ENCODE data around the gene CEP89.
"Not testable (repeated sequence)": the region's sequence is repeated elsewhere in the genome, so short reads cannot be mapped to it uniquely, and the experiment has no call there.

CEP89 gene

DNA sequence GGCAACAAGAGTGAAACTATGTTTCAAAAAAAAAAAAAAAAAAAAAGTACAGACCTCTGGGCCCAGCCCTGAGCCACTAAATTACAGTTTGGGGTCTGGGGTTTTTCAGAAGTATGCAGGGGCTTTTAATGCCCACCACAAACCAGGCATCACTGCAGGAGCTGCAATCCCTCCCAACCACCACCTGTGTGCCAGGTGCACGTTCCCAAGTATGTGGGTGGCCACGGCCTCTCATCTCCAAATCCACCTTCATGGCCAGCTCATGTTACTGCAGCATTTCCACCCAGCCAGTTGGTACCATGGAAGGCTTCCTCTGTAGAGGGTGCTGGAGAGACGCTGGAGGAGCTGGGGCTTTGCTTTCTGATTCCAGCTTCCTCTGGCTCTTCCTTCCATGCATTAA lies 26.5 kb downstream of the CEP89 start:
- DNase-seq: no peak

DNA sequence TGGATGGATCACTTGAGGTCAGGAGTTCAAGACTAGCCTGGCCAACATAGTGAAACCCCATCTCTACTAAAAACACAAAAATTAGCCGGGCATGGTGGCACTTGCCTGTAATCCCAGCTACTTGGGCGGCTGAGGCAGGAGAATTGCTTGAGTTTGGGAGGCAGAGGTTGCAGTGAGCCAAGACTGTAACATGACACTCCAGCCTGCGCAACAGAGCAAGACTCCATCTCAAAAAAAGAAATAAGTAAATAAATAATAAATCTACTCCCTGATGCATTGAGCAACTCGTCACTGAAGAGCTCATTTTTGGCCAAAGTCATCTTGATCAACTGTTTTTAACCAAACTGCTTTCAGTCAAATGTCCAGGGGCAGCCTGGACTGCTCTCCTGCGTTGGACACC lies 30.5 kb downstream of the CEP89 start:
- DNase-seq: not testable (repeated sequence)

DNA sequence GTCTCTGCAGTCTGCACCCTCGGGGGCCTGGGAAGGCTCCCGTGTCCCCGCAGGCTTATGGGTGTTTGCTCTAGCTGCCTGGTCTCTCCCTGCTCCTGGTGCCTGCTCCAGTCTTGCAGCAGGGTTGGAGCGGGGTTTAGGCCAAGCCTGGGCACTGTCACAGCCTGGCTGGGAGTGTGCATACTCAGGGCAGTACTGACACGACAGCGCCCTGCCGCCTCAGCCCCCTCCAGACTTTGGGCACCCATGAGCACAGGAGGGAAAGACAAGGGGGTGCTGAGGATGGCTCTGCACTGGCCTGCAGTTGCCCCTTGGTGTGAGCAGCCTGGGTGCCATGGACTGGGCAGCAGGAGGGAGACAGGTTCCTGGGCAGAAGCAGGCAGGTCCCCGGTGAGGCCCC lies 35.7 kb downstream of the CEP89 start:
- DNase-seq: no peak

DNA sequence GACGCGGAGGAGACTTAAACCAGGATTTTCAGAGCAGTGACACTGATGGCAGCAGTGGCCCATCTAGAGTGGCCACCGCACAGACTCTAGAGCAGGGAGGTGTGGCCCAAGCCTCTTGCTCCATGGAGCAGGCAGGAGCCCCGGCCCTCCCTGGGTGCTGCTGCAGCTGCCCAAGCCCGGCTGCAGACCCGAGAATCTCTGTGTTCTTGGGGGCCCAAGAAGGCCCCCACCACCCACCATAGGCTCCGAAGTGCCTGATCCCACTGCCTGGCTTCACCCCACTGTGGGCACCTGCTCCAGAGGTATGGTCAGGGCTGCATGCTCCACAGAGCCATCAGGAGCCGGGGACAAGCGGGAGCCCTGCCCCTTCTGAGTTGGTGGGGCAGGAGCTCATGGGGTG lies 36.1 kb downstream of the CEP89 start:
- no peak for DNase-seq

DNA sequence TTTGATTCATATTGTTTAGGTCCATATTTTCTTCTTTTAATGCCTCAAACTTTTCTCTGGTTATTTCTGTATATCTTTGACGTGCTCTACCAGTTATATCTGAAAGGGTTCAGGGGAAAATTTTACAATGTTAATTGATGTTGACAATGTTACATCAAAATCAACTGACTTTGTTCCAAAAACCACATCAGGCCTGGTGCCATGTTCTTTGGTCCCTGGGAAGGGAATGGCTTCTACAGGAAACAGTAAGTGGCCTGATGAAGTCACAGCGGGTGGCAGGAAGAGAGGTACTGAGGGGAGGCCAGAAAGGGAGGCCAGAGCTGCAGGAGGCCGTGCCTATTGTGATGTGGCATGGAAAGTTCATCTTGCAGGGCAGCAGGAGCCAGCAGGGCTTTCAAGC lies 38.2 kb downstream of the CEP89 start:
- no peak for DNase-seq

DNA sequence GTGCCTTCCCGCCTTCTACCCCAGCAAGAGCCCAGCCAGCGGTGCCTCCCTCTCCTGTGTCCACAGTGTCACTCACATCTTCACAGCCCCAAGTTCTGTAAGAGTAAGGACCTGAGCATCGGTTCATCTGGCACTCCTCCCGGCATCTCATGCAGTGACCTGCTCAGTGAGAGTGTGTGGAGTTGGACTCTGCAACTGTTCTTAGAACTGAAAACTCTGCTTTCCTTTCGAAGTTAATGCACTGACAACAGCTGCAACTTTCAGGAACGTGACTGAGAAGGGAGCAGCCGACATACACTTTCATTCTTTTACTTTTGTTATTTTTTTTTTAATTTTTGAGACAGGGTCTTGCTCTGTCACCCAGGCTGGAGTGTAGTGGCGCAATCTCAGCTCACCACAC lies 41.2 kb downstream of the CEP89 start:
- DNase-seq: no peak

DNA sequence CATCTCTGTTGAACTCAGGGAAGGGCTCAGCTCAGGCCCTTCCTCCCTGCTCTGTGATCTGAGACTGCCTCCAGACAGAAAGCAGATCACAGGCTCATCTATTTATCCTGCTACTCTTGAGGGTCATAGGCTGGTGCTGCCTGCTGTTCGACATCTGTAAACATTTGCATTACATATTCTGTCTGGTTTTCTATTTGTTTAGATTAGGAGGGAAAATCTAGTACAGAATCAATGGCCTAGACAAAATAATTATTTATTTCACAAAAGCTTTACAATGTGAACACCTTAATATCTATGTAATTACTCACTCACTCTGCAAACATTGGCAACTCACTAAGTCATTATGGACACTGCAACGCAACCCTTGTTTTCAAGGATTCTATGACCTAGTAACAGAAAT lies 43.0 kb downstream of the CEP89 start:
- peak; percentile 62 for DNase-seq

DNA sequence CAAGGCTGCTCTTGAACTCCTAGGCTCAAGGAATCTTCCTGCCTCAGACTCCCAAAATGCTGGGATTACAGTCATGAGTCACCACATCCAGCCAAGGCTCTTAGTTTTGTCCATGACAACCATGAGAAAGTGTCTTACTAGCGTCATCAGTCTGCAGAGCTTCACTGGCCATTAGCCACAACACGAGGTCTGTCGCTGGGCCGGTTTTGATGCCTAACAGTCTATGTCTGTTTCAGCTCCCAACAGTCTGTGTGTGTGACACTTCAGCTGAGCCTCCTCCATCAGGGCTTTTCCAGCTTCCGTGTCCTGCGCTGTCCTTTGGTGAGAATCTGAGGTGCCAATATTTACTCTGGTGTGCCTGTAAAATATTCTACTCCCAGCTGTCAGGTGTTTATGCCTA lies 47.6 kb downstream of the CEP89 start:
- peak; percentile 35 for DNase-seq

DNA sequence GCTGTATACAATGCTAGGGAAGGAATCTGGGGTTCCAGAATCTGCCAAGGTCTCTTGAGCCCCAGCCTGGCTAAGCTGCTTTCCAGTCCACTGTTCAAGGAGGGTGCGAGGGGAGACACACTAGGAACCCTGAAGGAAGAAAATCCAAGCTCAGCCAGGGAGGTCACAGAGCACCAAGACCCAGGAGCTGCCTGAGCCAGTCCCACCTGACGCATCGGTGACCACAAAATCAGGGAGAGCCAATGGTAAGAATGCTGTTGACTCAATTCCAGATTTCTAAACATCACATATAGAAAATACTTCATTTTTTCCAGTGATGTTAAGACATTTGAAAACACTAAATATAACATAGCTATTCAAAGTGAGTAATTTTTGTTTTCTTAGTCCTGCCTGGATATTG lies 50.1 kb downstream of the CEP89 start:
- DNase-seq: no peak

DNA sequence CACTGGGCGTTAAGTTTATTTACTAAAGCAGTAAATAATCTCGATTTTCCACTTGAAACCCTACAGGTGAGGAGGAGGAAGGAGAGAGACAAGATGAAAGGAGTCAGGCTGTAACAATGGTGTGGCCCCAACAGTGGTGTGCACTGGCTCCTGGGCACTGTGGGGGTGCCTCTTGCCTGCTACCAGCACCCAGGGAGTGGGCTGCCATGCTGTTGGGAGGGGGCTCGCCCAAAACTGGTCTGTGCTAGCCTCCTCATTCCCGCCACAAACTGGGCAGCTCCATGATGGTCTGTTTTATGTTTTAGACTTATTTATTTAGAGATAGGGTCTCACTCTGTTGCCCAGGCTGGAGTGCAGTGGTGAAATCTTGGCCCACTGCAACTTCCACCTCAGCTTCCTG lies 52.4 kb downstream of the CEP89 start:
- DNase-seq: no peak

DNA sequence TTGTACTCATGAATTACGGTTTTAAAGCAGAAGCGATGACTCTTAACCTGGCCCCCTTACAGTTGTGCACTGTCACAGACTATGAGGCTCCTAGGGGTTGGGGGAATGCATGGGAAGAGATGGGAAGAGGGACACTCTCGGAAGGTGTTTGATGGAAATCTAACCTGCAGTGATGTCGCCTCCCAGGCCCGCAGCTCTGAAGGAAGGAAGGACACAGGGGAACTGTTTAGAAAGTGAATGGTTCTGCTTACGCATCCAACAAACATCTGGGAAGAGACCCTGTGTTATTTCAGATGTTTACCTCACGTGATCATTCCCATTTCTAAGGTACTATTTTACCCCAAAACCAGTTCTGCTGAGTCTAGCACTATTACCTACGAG lies 54.2 kb downstream of the CEP89 start:
- no peak for DNase-seq

DNA sequence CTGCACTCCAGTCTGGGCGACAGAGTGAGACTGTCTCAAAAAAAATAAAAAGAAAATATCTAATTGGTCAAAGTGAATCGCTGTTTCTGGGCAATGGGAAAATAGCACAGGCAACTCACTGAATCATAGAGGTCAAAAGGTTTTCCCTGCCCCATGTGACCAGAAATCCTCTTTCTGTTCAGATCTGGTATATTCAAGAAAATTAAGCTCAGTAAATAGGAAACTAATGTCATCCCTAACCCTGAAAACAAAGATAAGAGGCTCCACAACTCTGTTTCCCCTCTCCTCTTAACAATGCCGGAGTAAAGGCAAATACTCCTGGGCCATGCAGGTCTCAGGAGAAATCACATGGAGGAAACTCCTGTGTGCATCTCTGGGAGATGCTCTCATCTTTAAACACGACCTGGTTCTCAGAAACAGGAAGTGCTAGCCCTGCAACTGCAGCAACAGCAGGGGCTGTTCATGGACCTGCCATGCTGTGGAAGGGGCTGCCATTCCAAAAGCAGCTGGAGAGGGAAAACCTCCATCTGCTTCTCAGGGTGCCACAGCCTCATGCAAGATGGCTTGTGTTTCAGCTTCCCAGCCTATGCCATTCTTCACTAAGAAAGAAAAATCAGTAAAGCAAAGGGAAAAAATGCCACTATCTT lies 54.7 kb downstream of the CEP89 start:
- DNase-seq: no peak

DNA sequence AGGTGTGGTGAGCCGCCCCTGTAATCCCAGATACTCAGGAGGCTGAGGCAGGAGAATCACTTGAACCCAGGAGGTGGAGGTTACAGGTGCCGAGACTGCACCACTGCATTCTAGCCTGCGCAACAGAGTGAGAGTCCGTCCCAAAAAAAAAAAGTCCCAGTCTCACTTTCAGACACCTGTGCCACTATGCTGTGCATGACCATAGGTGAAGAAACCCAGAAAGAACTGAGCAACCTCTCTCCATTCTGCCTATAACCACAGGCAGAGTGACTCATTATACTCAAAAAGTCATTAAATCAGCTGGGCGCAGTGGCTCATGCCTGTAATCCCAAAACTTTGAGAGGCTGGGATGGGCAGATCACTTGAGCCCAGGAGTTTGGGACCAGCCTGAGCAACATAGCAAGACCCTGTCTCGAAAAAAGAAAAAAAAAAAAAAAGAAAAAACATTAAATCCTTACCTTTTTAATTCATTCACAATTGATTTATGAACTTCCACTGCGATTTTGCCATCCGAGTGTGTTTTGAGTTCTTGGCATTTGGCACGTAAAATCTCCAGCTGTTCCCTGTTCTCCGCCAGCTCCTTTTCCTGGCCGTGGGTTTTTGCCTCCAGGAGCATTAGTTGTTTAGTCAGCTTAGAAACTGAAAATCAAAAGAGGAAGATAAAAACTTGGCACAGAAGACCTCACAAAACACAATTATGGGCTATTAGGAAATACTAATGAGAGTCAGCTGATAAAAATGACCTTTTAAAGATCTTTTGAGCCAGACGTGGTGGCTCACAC lies 56.7 kb downstream of the CEP89 start:
- DNase-seq: no peak

DNA sequence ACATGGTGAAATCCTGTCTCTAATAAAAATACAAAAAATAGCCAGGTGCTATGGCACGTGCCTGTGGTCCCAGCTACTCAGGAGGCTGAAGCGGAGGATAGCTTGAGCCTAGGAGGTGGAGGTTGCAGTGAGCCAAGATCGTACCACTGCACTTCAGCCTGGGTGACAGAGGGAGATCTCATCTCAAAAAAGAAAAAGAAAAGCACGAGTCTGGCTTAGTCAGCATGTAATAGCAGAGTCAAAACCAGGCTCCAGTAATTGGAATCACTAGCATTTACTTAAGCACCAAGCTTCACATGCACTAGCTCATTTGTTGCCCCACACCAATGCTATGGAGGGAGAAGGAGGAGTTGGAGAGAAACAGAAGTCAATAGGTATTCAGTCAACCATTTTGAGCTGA lies 60.3 kb downstream of the CEP89 start:
- DNase-seq: no peak

DNA sequence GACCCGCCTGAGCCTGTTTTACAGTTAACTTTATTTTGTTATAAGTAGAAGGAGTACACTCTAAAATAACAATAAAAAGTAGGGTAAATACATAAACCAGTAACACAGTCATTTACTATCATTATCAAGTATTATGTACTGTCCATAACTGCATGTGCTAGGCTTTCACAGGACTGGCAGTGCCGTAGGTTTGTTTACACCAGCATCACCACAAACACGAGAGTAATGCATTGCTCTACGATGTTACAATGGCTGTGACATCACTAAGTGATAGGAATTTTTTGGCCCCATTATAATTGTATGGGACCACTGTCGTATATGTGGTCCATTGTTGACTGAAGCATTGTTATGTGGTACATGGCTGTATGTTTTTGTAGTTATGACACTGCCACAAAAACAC lies 60.9 kb downstream of the CEP89 start:
- no peak for DNase-seq

DNA sequence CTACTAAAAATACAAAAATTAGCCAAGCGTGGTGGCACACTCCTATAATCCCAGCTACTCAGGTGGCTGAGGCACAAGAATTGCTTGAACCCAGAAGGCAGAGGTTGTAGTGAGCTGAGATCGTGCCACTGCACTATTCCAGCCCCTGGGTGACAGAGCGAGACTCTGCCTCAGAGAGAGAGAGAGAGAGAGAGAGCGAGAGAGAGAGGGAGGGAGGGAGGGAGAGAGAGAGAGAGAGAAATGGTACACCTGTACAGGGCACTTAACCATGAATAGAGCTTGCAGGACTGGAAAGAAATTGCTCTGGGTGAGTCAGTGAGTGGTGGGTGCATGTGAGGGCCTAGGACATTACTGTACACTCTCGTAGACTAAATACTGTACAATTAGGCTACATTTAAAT lies 61.7 kb downstream of the CEP89 start:
- no peak for DNase-seq

DNA sequence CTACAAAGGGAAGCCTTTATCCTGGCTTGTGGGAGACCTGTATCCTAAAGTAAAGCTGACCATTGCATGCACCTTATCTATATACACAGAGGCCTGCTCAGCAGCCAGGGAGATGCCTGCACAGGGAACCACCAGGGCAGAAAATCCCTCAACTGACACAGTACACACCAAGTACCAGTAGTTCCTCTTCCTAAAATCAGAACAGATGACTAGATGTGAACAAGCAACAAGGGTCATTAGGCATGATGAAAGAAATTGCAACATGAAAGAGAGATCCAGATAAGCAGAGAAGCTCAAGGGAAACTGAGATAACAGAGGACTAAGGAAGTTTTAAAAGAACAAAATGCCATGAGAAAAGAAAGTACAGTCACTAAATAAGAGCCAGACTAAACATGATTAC lies 62.5 kb downstream of the CEP89 start:
- no peak for DNase-seq

DNA sequence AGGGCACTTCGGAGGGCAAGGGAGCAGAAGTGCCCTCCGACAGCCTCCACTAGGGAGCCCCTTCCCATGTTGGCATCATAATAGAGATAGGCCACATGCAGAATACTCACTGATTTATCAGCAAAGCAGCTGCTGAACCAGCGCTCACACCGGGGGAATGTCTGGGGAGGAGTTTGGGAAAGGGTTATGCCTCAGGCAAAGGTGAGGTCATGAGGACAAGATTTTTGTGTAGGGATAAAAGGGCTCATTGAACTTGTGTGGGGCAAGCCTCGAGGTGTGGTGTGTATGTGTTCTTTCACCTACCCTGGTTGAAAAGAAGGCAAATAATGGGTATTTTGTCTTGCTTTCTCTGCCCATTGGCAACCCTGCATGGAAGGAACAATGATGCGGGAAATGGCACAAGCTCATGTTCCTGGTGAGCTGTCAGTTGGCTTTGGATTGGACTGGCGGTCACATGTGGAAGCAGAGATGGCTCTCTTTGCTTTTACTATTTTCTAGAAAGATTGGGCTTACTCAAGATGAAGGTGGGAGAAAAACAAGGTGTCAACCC lies 63.0 kb downstream of the CEP89 start:
- no peak for DNase-seq

DNA sequence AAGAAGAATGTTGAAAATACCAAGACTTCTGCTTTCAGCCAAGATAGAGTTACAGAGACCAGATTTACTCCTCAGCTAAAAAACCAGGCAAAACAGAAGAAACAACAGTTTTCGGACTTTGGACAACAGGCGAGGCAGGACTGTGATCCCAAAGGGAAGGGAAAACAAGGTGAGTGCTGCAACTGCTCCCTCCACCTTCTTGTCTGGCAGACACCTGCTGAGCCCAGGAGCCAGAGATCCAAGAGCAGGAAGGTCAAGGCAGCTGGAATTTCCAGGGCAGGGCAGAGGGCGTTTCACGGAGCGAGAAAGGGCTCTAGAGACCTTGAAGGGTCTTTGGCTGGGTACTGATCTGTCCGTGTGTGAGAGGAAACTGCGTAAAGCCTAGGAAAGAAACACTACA lies 69.3 kb downstream of the CEP89 start:
- no peak for DNase-seq

DNA sequence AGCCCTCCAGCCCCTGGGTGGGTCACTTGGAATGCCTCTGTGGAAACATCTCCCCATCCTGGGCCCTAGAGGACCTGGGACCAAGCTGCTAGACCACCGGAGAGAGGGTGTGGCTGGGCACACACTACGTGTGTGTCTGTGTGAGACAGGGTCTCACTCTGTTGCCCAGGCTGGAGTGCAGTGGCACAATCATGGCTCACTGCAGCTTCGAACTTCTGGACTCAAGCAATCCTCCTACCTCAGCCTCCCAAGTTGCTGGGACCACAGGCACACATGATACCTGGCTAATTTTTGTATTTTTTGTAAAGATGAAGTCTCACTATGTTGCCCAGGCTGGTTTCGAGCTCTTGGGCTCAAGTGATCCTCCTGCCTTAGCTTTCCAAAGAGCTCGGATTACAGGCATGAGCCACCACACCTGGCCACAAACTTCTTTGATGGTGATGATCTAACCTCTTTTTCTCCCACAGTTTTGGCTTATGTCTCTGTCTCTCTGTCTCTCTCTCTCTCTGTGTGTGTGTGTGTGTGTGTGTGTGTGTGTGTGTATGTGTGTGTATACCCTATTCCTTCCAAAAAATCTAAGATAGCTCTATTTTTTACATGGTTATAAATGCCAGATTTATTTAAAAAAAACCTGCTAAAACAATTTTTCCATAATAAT lies 70.1 kb downstream of the CEP89 start:
- DNase-seq: no peak

DNA sequence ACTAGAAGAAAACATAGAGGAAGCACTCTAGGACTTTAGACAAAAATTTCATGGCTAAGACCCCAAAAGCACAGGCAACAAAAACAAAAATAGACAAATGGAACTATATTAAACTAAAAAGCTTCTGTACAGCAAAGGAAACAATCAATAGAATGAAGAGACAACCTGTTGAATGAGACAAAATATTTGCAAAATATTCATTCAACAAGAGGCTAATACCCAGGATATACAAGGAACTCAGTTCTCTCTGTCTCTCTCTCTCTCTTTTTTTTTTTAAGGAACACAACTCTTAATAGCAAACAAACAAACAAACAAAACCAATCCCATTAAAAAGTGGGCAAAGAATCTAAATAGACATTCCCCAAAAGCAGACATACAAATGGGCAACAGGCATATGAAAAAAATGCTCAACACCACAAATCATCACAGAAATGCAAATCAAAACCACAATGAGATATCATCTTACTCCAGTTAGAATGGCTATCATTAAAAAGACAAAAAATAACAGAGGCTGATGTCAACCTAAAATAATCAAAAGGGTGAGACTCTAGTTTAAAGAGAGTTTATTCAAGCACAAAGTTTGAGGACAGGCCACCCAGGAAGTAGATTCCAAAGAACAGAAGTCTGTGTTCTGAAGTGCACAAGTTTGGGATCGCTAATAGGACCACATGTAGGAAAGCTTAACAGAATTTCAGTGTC lies 75.1 kb downstream of the CEP89 start:
- no peak for DNase-seq

DNA sequence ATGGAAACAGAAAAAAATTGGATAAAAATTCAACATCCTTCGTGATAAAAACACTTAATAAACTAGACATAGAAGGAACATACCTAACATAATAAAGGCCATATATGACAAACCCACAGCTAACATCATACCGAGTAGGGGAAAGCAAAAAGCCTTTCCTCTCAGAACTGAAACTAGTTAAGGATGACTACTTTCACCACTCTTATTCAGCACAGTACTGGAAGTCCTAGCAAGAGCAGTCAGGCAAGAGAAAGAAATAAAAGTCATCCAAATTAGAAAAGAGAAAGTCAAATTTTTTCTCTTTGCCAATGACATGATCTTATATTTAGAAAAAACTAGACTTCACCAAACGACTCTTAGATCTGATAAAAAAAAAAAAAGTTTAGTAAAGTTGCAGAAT lies 76.4 kb downstream of the CEP89 start:
- DNase-seq: no peak

DNA sequence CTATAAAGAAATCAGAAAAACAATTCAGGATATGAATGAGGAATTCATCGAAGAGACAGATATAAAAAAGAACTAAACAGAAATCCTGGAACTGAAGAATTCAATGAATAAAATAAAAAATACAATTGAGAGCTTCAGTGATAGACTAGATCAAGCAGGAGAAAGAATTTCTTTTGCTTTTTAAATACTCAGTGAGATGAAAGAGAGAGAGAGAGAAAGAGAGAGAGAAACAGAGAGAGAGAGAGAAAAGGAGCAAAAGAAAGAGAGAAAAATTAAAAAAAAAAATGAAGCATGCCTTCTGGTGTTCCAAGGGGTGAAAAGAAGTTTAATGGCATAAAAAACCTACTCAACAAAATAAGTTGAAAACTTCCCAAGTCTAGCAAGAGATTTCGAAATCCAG lies 80.1 kb downstream of the CEP89 start:
- no peak for DNase-seq

DNA sequence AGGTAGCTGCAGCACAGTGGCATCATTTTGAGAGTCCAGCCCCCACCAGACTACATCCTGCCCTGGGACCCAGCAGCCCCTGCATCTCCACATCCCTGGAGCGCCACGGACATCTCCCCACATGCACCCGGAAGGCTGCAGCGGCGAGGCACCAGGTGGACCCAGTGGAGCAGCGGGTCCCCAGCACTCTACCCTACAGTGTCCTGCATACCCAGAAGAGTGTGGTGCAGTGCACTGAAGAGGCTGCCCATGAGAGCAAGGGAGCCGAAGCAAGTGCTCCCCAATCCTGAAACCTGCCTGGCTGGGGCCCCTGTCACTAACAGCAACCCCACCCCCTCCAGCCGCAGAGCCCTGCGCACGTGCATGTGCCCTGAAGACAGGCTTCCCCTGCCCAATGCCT lies 80.9 kb downstream of the CEP89 start:
- DNase-seq: no peak

All from DMS153 (cell line).